GM12872 (cell line): ENCODE data around the gene WNT3A.

Experiments used
- TF ChIP-seq, protein P1 (sequence below): IDR thresholded peaks from 3 replicates; pipeline ENCODE4 v1.5.1; 2011; ENCODE audit warnings: low read depth, mild to moderate bottlenecking, low read length, moderate library complexity; ENCODE audit not compliant: insufficient read depth

The WNT3A gene

DNA sequence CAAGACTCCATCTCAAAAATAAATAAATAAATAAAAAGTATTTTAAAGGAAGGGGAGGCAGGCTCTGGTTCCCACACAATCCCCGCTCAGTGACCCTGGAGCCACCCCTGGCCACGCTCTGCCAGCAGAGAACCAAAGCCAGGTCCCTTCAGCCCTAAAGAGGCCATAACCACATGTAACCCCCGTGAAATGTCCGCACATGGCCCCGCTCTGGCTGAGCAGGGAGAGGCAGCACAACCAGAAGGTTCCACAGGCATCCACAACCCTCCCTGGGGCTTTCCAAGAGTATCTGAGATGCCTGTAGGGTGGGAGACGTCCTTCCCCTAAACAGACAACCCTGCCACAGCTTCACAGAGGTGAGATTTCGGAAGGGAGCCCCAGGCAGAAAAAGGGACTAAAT lies 74.3 kb downstream of the WNT3A start:
- TF ChIP-seq, protein P1, sequence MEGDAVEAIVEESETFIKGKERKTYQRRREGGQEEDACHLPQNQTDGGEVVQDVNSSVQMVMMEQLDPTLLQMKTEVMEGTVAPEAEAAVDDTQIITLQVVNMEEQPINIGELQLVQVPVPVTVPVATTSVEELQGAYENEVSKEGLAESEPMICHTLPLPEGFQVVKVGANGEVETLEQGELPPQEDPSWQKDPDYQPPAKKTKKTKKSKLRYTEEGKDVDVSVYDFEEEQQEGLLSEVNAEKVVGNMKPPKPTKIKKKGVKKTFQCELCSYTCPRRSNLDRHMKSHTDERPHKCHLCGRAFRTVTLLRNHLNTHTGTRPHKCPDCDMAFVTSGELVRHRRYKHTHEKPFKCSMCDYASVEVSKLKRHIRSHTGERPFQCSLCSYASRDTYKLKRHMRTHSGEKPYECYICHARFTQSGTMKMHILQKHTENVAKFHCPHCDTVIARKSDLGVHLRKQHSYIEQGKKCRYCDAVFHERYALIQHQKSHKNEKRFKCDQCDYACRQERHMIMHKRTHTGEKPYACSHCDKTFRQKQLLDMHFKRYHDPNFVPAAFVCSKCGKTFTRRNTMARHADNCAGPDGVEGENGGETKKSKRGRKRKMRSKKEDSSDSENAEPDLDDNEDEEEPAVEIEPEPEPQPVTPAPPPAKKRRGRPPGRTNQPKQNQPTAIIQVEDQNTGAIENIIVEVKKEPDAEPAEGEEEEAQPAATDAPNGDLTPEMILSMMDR = no peak

DNA sequence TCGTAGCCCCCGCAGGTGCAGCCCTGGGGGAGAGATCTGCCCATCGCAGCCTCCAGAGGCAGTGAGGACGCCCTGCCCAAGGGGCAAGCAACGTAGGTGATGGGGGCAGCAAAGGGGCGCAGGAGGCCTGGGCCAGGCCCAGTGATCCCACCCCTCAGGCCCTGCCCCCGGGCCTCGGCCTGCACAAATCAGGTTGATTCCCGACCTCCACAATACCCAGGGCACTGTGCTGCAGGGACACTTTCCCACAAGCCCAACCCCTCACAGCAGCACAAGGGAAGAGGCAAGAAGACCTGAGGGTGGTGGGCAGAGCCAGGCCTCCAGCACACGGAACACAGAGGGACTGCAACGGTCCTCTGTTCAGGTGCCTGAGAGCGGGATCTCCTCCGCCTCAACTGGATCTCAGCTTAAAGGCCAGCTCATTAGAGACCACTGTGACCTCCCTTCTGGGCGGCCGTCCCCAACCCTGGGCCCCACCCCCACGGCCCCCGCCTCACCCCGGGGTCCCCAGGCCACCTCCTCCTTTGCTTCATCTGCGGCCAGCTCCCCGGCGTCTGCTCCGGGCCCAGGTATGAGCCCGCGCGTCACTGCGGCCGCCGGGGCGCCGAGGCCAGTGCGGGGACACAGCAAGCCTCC lies 74.9 kb downstream of the WNT3A start:
- TF ChIP-seq, protein P1 = no peak

DNA sequence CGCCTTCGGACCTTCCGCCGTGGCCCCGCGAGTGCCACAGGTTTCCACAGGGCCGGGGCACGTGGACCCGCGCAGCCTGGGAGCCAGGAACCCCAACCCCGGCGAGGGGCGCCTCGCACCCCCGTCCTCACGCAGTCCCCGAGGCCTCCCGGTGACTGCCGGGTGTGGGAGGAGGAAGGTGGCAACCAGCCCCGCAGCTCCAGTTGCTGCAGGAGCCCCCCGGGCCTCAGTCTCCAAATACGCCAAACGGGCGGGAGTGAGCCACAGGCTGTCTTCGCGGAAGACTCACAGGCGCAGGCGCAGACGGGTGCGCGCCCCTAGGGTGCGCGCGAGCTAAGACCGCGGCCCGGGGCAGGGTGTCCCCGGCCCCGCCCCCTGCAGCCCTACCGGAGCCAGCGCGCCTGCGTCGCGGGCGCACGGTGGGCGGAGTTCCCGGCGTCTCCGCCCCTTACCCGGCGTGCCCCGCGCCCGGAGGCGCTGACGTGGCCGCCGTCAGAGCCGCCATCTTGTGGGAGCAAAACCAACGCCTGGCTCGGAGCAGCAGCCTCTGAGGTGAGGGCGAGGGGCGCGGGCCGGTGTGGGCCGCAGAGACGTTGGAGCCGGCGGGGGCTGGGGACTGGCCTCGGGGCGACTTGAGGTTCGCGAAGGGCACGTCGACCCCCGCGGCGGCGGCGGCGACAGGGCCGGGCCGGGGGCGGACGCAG lies 75.6 kb downstream of the WNT3A start, which contains the start of gene ARF1:
Gene ARF1, plus strand, starts transcription at position 495 of the 704 bp plus-strand sequence. CDS start 14,407 bp downstream, outside the sequence.
- TF ChIP-seq, protein P1 = no peak

DNA sequence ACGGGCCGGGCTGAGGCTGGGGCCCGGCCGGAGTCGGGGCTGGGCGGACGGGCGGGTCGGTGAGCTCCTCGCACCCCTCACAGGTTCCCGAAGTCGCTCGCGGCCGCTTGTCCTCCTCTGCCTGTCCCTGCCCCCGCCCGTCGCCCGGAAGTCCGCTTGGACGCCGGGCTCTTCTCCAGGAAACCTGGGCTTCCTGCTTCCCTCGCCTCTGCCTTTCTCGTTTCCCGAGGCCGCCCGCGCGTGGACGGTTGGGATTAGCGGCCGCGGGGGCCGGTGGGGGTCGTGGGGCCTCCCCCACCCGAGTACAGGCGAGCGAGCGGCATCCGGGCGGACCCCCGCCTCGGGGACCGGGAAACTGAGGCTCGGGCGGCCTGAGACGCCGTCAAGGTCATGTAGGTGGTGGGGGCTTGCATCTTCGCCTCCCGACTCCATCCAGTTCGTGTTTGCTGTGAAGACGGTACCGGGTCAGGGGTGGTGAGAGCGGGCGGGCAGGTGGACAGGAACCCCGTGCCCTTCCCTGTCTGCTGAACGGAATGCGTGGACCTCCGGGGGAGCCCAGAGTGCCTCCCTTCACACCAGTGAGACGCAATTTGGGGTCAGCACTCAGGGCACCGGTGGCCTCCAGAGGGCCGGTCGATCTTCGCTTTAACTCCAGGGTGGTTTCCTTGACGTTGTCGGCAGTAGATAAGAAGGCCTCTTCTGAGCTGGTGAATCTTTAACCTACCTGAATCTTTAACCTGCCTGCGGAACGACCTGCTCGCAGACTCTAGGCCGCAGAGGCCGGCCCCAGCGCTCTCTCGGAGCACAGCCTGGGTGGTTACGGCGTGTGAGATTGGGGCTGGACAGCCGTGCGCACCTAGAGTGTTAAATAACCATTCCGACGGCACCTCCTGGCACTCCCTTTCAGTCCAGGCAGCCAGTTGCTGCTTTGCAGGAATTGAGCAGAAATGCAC lies 76.4 kb downstream of the WNT3A start:
- TF ChIP-seq, protein P1 = no peak

DNA sequence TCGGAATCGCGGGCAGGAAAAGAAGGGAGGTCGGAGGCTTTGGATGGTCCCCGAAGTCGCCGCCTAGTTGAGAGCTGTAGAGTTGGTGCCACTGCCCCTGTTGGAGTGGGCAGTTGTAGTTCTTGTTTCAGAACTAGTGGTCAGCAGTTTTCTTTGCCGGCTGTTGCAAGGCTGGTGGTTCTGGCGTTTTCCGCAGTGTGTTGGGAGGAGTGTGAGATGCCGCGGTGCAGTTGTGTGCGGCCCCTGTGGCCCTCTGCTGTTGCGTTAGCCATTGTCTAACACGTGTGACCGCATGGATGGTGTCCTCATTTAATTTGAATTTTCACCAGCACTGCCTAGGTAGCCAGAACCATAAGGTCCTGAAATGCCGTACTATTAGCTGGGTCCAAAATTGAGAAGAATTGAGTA lies 77.1 kb downstream of the WNT3A start:
- TF ChIP-seq, protein P1 = no peak

DNA sequence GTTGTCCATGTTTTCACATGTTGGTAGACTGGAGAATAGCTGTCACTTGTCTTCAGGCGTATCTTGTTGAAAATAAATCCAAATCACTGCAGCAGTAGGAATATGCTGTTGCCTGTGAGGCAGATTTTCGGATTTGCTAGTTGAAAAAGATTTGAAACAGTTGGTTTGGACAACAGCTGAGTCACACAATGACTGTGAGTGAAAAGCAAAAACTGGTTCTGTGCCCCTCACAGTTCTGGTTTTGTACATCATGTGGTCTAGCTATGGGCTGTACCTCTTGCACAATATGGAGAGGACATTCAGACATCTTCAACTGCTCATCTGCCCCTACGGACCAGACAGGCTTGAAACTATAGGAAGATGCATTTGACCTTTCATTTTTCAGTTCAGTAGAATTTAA lies 77.5 kb downstream of the WNT3A start:
- TF ChIP-seq, protein P1 = no peak

DNA sequence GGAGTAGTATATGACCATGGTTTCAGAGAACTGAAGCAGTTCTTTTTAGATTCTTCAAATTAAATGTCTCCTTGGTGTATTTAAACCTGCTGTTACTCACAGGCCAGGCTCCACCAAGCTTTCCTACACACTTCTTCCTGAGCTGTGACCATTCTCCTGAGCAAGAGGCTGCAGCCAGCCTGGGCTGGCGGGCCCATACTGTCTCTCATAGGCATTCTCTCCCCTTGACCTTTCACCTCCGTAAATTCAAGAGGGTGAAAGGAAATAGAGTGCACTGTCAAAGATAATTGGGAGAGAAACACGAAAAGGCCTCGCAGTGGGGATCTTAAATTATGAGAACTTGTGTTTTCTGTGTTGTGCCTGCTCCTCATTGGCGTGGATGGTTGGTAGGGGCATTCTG lies 78.0 kb downstream of the WNT3A start:
- TF ChIP-seq, protein P1 = no peak
